Thyroid gland (tissue), 4 donors: ENCODE results near the gene NUP214.

Experiments used
- CTCF ChIP-seq, 6 experiments: fragments of 200-600 bp in 3 of 6; fragments of 450-650 bp in 3 of 6; sonication (generic) in 3 of 6; IDR thresholded peaks; one replicate each; pipeline ENCODE4 v1.5.1; 2016 to 2019; ENCODE audit warnings: antibody characterized with exemption in 6 of 6, mild to moderate bottlenecking in 2 of 6, inconsistent platforms in 1 of 6, moderate library complexity in 1 of 6
- POLR2A ChIP-seq, 2 donors: fragments of 450-650 bp; IDR thresholded peaks; one replicate each; pipeline ENCODE4 v1.6.1; 2017; ENCODE audit warnings: antibody characterized with exemption in 2 of 2, mild to moderate bottlenecking in 2 of 2, moderate library complexity in 1 of 2

DNA sequence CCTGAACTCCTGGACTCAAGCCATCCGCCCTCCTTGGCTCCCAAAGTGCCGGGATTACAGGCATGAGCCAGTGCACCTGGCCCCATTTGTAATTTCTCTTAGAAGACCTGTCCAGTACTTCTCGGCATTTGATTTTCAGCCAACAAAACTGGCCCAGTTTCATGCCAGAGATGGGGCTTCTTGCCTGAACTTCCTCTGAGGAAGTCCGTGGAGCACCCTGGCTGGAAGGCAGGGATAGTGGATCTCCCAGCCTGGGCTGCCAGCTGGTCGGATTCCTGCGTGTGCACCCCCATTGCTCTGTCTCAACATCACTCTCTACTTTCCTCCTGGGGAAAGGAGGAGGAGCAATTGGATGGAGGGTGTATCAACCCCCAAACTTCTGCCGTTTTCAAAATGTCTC is 111.9 kb downstream of the NUP214 start:
- TF ChIP-seq POLR2A (IDR thresholded peaks at IDR 0.05): no peak
- no peak for TF ChIP-seq CTCF (IDR thresholded peaks at IDR 0.05)
